Vagina (tissue), 2 donors: ENCODE data around the gene CBX8. TPM values are rescaled to one million over a fixed set of nuclear protein-coding genes. Genes with fewer than 3 reads are reported as not detected.

Experiments
- DNase-seq, 2 donors: peaks; one replicate each; pipeline ENCODE4 v3.0.0-alpha.2; 2017; ENCODE audit errors: extremely low spot score in 2 of 2
- H3K27ac ChIP-seq: fragments of 200-600 bp; sonication (generic); one replicate; pipeline ENCODE4 v1.5.1; 2019
- H3K27me3 ChIP-seq: fragments of 200-600 bp; sonication (generic); one replicate; pipeline ENCODE4 v1.5.1; 2019
- H3K36me3 ChIP-seq, 2 donors: fragments of 200-600 bp; sonication (generic); one replicate each; pipeline ENCODE4 v1.5.1; 2017 to 2019
- H3K4me1 ChIP-seq: fragments of 200-600 bp; sonication (generic); one replicate; pipeline ENCODE4 v1.5.1; 2019
- H3K4me3 ChIP-seq, 2 donors: fragments of 200-600 bp; sonication (generic); 1 replicate in 1 of 2; 2 replicates in 1 of 2; pipeline ENCODE4 v1.5.1; 2016 to 2019
- H3K9me3 ChIP-seq: fragments of 200-600 bp; sonication (generic); one replicate; pipeline ENCODE4 v1.5.1; 2019
- CTCF ChIP-seq, 3 experiments: fragments of 450-650 bp in 2 of 3; fragments of 200-600 bp in 1 of 3; sonication (generic) in 1 of 3; IDR thresholded peaks; one replicate each; pipeline ENCODE4 v1.5.1; 2017 to 2019; ENCODE audit warnings: antibody characterized with exemption in 3 of 3, mild to moderate bottlenecking in 2 of 3, moderate library complexity in 2 of 3
- POLR2A ChIP-seq, 2 donors: fragments of 450-650 bp; IDR thresholded peaks; one replicate each; pipeline ENCODE4 v1.6.1; 2017; ENCODE audit warnings: antibody characterized with exemption in 2 of 2, mild to moderate bottlenecking in 2 of 2, moderate library complexity in 2 of 2
- POLR2AphosphoS5 ChIP-seq, 2 donors: sonication (generic); formaldehyde crosslinking; IDR thresholded peaks; one replicate each; pipeline ENCODE4 v1.9.0; 2017; ENCODE audit warnings: antibody characterized with exemption in 2 of 2, mild to moderate bottlenecking in 2 of 2, low read depth in 1 of 2; ENCODE audit not compliant: insufficient read depth in 1 of 2
- intact Hi-C: fragments of 100-400 bp; cut with DNase I; formaldehyde crosslinking; loops from one replicate; pipeline ENCODE4 v1.15.1; 2023
- total RNA-seq: library from RNA; depleted of rRNA; stranded (reverse); fragments of >200 nt; gene quantifications from one replicate; pipeline ENCODE4 v1.2.3, GENCODE V29; 2016

CBX8 gene
- total RNA-seq, 1 donor from 2014 or later = 0.98 TPM

- intact Hi-C loops = loop anchor here (10.0 kb wide), 1 partner anchor 201 kb away; no protein-coding TSS in a partner anchor
- Histone ChIP-seq H3K27me3 (peaks cover 35% of the 10 kb centered on the region), H3K4me3 (peak overlapping the region in 1 of 2 donors; percentile 32)
Observed at GRCh38 chr17:79793924-79794304, 3.0 kb downstream of the CBX8 start.

GRCh38 chr17:79792984-79793923 is 3.6 kb downstream of the CBX8 start:
- Histone ChIP-seq H3K9me3 (no peaks in the 10 kb centered on the region), H3K4me1 (peaks cover 58% of the 10 kb centered on the region), H3K27ac (peak overlapping the region; percentile 37), H3K27me3 (peaks cover 32% of the 10 kb centered on the region), H3K36me3 (no peaks in the 10 kb centered on the region), H3K4me3 (peak overlapping the region; percentile 21 to 32)
- intact Hi-C loops = loop anchor here (10.0 kb wide), 1 partner anchor 202 kb away; no protein-coding TSS in a partner anchor
- no peak for DNase-seq
- TF ChIP-seq POLR2A (IDR thresholded peaks at IDR 0.05) = no peak
- peak in 1 of 2 donors; percentile 56 for TF ChIP-seq POLR2AphosphoS5 (IDR thresholded peaks at IDR 0.05; ENCODE audit: insufficient read depth in 1 of 2, low read depth in 1 of 2)

More at GRCh38 chr17:79793924-79794304, 3.0 kb downstream of the CBX8 start:
- no peak for TF ChIP-seq POLR2AphosphoS5 (IDR thresholded peaks at IDR 0.05; ENCODE audit: insufficient read depth in 1 of 2, low read depth in 1 of 2)
- no peak for TF ChIP-seq CTCF (IDR thresholded peaks at IDR 0.05)
- no peak for TF ChIP-seq POLR2A (IDR thresholded peaks at IDR 0.05)
- Histone ChIP-seq H3K9me3 (no peaks in the 10 kb centered on the region), H3K4me1 (peaks cover 65% of the 10 kb centered on the region), H3K27ac (no peak overlapping the region), H3K36me3 (no peaks in the 10 kb centered on the region)
- DNase-seq = no peak

GRCh38 chr17:79792341-79792871 is 4.5 kb downstream of the CBX8 start:
- no peaks in the 10 kb centered on the region for H3K9me3 ChIP-seq
- H3K27me3 ChIP-seq = peaks cover 28% of the 10 kb centered on the region
- intact Hi-C loops = loop anchor here (10.0 kb wide), 1 partner anchor 202 kb away; no protein-coding TSS in a partner anchor
- H3K4me1 ChIP-seq = peaks cover 50% of the 10 kb centered on the region
- H3K27ac ChIP-seq = no peak overlapping the region
- peak overlapping the region; percentile 21 to 32 for H3K4me3 ChIP-seq
- TF ChIP-seq CTCF (IDR thresholded peaks at IDR 0.05) = no peak
- TF ChIP-seq POLR2AphosphoS5 (IDR thresholded peaks at IDR 0.05; ENCODE audit: insufficient read depth in 1 of 2, low read depth in 1 of 2) = no peak
- TF ChIP-seq POLR2A (IDR thresholded peaks at IDR 0.05) = no peak
- H3K36me3 ChIP-seq = no peaks in the 10 kb centered on the region
- no peak for DNase-seq

GRCh38 chr17:79791735-79792161 is 5.1 kb downstream of the CBX8 start:
- peaks cover 28% of the 10 kb centered on the region for H3K27me3 ChIP-seq
- DNase-seq = no peak
- peaks cover 50% of the 10 kb centered on the region for H3K4me1 ChIP-seq
- H3K9me3 ChIP-seq = no peaks in the 10 kb centered on the region
- no peaks in the 10 kb centered on the region for H3K36me3 ChIP-seq
- intact Hi-C loops = loop anchor here (10.0 kb wide), 1 partner anchor 203 kb away; no protein-coding TSS in a partner anchor
- TF ChIP-seq CTCF (IDR thresholded peaks at IDR 0.05) (no peak), POLR2A (IDR thresholded peaks at IDR 0.05) (no peak), POLR2AphosphoS5 (IDR thresholded peaks at IDR 0.05; ENCODE audit: insufficient read depth in 1 of 2, low read depth in 1 of 2) (no peak)
- no peak overlapping the region for H3K4me3 ChIP-seq
- no peak overlapping the region for H3K27ac ChIP-seq
